Inferior parietal cortex (tissue), 1 donor: ENCODE data around the gene NRP2.

Experiments used
- DNase-seq: peaks from one replicate; pipeline ENCODE4 v3.0.0-alpha.2; 2016; ENCODE audit errors: extremely low spot score

Gene NRP2

DNA sequence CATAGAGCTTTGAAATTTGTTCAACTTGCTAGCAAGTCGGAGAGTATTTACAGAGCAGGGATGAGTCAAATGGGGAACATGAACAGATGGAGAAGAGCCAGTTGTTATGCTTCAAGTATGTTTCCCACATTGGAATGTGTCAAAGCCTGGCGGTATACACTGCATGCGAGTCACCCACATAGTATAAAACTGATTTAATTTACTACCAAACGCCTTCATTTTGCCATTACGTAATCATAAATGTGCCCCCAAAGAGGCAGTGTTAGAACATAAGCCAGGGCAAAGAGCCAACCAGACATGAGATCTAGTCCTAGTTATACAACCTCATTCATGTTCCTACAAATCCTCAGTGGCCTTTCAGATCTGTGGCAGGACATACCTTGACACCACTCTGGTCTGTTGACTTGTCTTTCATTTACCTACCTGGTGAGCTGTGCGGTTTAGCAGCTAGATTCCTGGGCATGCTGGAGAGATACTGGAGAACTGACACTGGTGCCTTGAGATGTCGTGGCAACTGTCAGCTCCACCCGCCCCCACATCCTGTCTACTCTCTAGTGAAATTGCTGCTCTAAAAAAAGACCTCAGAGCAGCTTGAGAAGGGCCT lies 21.7 kb upstream of the NRP2 start:
- peak; percentile 54 for DNase-seq

DNA sequence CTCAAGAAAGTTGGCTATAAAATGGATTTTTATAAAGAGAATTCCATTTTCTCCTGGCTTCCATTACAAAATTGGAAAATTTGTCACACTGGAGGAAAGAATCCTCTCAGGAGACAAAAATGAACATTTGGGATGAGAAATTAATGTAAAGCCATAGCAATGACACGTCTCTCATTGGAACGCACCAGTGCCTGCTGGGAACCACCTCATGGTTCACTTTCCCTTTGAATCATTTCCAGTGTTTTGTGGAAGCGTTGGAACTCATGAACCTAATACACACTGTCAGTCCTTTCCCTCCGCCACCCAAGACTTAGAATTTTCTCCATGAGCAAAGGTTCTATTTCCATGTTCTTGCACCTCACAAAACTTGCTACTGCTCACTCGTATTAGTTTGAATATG lies 21.0 kb upstream of the NRP2 start:
- DNase-seq: no peak

DNA sequence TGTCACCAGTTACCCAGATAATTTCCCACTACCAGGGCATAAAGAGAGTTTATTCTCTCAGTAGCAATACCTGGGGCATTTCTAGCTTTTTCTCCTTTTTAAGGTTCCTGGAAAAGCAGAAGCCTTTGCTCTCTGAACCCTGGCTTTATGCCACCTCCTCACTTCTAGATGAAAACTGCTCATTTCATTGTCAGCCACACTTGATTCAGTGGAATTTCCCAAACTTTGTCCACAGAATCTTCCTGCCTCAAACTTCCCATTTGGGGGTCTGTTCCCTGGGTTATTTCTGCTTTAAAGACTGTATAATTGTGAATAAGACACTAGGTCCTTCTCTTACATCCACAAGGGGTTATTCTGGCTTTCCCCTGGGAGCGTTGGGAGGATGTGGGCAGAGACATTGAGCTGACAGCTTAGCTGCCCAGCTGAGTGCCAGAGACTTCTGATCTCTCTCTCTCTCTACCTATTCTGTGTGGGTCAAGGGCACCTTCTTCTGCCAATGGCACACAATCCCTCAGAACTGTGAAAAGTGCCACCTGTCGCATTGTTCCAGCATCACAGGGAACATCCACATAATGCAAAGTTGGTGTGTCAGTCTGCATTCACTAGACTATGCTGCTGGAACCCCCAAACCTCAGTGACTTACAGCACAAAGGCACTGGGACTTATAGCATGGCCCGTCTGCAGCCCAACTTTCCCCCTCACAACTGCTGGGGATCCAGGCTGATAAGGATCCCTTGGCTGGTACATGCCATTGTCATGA lies 19.9 kb upstream of the NRP2 start:
- DNase-seq: no peak

DNA sequence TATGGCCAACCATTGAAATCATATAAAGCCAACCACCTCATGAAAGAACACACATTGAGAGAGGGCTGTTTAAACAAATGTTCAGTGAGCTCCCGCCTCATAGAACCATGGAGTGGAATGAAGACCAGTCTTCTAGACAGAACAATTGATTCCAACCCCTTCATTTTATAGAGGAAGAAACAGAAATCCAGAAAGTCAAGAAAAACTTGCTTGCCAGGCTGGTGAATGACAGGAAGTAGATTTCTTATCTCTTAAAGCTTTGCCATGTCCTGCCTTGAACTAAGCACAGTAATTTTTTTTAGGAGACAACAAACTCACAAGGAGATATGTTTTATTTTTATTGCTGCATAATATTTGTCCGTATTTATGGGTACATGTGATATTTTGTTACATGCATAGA lies 16.5 kb upstream of the NRP2 start:
- DNase-seq: no peak

DNA sequence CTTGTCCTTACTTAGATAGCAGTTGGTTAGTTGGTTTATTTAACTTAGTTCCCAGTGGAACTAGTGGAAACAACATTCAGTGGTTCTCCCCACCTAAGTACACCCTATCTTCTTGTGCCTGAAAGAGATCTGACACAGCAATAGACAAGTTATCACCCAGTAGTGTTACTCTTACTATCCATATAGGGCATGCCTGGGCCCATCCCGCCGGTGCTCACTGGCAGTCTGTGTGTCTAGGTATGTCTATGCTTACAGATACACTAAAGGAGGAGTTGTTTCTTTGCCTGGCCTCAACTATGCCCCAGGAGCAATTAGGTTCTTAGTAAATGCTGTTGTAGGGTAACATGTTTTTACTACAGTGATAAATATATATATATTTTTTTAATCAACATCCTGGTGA lies 12.0 kb upstream of the NRP2 start:
- DNase-seq: no peak

DNA sequence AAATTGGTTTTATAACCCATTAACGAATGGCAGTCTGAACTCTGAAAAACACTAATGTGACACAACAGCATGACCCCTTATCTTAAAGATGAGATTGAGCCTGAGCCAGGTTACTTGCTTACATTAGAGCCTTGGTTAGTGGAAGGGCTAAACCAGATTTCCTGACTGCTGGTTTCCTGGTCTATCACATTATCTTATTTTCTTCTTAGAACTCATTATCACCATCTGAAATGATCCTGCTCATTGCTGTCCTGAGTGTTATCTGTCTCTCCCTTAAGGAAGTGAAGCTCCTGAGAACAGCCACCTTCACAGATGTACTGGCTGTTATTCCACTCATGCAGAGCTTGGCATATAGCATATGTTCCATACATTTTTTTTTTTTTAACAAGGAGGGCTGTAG lies 9.0 kb upstream of the NRP2 start:
- no peak for DNase-seq

DNA sequence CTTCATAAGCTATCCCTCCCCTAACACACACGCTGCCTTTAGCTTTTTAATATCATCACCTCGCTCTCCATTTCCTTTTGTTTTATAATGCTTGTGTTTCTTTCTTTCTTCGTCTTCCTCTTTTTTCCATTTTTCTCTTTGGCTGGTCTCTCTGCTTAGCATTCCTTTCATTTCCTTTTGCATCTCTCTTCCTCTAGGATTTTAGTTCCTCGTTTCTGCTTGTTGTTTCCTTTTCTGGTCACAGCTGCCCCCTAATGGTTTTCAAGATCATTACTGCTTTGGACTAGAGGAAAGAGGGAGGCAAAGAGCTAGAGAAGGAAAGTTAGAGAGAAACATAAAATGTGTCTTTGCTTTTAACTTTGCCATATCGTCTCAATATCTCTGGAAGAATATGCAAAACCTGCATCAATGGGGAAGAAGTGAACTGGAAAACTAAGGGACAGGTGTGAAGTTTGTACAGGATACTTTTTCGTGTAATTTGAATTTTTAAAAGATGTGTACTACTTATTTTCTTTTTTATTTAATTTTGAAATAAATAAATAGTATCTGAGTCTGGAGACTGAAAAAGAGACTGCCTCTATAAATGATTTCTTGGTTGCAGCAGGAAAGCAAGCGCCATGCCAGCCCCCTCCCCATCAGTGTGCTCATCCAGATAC lies 6.3 kb upstream of the NRP2 start:
- peak; percentile 75 for DNase-seq

DNA sequence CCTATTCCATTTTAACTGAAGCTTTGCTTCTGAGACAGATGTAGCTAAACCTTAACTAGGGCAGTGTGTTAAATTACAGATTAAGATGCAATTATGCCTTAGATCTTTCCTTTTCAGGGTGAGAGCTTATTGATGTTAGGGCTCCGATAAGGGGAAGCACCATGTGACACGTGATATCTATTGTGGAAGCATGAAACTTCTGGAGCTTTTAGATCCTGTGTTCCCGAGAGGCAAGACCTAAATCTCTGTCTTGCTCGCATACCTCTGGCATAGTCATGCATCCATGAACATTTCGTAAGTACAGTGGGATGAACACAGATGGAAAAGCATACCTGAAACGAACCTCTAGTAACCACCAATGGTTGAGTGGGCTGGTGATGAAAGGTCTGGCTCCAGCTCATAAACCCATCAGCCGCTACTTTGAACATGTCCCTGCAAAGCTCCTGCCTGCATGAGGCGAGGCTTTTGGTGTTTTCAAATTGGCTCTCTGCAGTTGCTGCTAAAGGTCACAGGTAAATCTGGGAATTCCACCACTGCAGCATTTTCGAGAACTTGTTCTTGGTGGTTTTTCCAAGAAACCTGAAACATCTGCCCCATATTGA lies 3.7 kb upstream of the NRP2 start:
- DNase-seq: no peak

DNA sequence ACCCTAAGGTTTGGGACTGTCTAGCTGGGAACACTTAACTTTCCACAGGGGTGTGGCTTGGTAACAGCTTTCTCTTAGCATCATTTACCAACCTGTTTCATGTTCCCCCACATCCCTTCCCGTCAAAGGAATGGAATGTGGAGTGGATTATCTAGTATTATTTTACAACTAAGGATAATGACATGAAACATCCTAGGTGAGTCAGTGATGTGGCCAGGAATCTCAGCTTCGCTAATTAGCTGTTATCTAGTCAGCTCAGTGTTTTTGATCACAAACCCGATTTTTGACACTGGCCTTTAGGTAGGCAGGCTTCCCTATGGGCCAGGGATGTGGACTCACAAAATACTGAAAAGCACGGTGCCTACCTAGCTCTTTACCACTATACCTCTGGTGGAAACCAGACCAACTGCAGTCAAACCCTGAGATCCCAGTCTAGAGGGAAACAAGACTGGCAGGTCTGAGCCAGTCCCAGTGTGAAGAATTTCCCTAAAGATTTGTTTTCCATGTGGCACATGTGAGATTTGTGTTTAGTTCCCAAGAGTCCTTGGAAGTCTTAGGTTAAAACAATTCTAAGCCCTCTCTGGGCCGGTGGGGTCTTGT lies 2.8 kb upstream of the NRP2 start:
- DNase-seq: no peak

DNA sequence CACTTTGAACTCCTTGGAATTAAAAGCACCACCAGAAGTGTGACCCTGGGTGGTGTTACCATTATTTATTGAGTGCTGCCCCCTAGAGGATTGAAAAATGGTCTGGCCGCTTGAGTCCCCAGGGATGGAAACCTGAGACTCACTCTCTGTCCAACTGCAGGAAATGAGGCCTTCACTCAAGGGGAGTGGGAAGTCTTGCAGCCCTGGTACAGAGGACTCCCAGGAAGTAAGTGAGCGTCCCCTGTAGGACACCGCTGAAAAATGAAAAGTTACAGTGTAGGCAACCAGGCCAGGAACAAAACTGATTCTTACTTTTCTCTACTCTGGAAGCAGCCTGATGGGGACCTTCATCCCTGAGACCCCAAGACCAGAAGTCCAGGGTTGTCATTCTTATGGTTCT lies 2.2 kb upstream of the NRP2 start:
- DNase-seq: peak; percentile 83

DNA sequence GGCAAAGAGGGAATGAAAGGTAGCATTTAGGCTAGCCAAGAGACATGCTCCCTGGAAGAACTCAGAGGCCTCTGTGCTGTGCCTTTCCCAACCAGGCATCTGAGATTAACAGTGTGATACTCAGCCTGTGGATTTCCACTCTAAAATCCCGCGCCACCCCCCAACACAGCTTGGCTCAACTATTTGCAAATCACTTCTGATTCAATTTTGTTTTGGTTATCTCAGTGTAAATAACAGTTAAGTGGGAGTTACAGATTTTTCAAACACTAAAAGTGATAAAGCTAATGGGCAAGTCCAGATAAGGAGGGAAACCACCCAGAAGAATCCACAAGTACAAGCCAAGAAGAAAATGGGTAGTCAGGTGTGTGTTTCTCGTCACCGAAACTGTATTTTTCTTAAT lies 1.4 kb upstream of the NRP2 start:
- no peak for DNase-seq

DNA sequence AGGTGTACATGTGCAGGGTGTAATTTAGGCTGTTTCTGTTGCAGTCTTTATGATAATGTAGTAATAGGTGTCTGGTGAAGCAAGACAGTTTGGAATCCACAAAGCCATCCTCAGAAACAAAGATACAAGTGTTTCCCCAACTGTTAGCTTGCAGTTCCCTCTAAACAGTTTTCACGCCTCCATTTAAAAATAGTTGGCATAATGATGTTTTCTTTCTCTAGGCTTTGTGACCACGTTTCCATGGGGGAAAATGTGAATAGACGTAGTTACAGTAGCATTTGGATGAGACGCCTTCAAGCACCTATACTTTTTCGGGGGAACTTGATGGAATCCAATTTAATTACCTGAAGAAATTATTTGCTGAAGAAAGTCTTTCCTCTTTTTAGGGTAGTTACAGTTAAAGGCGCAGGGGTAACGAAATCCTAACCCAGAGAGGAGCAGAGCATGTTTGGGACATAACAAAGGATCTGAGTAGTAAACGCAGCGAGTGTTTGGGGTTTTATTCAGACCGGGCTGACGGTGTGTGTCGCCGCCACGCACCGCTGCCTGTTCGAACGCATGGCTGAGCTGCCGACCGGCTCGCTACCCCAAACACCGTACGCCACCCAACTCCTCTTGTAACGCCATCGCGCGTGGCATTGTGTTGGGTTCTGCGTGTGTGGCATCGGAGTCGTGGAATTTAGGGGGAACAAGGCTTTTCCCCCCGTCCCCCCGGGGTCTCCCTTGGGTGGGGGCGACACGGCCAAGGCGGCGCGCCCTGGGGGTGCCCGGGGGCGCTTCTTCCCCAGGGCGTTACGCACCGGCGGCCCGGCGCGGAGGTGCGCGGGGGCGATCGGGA lies 681 bp upstream of the NRP2 start:
- DNase-seq: no peak

DNA sequence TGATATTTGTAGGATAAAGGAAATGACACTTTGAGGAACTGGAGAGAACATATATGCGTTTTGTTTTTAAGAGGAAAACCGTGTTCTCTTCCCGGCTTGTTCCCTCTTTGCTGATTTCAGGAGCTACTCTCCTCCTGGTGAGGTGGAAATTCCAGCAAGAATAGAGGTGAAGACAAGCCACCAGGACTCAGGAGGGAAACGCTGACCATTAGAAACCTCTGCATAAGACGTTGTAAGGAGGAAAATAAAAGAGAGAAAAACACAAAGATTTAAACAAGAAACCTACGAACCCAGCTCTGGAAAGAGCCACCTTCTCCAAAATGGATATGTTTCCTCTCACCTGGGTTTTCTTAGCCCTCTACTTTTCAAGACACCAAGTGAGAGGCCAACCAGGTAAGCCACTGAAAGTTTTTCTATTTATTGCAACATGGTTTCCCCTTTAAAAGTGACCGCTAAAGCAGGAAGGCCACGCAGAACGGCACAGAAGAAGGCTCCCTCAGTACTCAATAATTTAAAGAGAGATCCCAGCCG lies 735 bp downstream of the NRP2 start:
- DNase-seq: no peak

DNA sequence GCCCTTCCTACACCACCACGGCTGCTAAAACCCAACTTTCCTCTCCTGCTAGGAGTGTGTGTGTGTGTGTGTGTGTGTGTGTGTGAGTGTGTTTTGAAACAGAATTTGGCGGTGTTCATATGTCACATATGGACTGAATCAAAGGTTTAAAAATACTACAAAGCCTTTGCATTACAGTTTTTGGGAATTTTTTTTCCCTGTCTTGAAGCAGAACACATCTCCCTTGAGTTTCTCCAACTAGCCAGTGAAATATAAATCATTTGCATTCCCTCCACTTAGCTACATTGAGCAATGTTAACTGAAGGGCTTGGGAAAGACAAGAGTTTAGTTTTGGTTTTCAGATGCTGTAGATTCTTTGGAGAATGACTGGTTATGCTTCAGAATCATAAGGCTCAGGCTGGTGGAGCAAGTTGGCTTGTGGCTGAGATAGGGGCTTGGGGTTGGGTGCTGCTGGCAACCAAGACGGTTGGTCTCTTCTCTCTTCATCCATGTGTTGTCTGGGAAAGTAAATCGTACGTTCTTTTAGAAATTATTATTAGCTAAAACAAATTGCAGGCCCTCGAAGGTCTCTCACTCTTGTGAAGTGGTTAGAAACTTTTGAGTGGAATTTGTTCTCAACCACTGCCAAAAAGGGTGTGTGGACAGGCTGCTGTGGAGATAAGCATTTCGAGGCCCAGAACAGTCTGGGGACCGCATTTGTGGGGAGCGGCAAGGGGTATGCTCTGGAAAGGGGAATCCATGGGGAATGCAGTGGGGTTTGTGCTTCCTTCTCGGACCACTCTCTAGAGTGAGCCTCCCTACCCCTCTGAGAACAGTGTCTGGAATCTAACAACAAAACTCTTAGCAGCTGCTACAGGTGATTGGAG lies 1.4 kb downstream of the NRP2 start:
- no peak for DNase-seq

DNA sequence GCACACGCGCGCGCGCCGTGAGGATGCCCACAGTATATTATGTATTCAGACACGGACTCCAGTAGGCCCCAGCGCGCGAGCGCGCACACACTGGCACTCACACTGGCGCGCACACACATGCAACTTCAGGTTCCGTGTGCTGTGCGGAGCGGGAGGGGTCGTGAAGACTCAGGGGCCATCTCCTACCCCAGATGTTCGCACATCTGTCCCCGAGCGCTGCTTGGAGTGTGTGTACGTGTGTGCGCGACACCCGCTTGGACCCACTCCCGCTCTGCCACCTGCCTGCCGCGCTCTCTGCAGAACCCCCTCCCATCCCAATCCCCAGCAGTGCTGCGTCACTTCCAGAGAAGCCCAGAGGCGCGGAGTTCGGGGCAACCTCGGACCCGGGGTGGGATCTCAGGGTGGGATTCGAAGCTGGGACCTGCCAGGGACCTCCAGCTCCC lies 2.6 kb downstream of the NRP2 start:
- DNase-seq: no peak

DNA sequence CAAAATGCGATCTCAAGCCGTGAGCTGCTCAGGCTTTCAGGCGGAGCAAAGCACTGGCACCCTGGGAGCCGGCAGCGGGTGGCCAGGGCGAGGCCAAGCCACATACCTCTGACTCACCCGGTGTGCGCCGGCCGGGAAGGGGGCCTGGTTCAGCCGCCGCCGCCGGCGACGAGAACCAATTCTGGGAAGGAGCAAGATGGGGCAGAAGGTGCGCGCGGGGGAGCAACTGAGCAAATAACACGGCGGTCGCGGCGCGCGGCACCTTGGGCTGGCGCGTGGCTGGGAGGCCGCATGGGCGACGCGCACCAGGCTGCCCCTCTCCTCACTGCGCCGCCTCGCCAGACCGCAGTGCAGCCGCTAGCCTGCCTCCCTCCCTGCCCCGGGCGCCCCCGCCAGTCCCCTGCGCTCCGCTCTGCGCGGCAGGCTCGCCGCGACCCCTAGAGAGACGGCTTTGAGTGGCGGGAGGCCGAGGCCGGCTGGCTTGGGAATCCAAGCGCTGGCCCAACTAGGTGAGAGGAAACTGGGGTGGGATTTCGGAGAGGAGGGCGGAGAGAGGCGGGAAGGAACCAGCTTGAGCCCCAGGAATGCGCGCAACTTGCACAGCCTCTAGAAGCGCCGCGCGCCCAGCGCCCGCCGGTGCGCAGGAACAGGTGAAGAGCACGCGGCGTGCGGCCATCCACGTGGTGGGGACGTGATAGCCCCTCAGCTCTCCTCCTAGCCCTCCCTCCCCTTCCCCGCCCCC lies 3.2 kb downstream of the NRP2 start:
- no peak for DNase-seq

DNA sequence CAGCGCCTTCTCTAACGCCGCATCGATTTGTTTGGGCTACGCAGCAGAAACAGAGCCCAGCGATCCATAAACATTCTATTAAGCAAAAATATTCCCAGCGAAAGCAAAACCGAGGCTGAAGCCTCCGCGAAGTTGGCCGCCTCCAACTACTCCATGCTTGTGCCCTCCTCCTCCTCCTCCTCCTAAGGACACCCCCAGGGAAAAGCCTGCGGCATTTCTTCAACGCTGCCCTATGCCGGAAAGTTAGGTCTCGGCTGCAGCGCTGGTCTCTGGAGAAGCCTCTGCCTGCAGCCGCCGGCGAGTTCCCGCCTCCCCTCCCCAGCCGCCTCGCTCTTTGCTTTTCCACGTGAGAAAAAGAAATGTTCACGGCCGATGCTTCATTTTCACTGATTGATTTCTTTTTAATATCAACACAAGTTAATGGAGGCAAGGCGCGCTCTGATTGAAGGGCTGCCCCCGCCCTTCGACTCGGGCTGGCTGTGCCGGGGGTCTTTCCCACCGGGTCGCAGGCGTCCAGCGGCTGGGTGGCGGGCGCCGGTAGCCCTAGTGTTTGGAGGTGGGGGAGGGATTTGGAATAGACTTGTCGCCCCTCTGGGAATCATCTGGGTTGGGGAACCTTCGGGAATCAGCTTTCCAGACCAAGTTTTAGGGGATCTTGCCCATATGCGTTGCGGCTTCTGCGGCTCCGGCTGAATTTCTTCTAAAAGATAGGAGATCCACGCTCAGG lies 3.9 kb downstream of the NRP2 start:
- no peak for DNase-seq

DNA sequence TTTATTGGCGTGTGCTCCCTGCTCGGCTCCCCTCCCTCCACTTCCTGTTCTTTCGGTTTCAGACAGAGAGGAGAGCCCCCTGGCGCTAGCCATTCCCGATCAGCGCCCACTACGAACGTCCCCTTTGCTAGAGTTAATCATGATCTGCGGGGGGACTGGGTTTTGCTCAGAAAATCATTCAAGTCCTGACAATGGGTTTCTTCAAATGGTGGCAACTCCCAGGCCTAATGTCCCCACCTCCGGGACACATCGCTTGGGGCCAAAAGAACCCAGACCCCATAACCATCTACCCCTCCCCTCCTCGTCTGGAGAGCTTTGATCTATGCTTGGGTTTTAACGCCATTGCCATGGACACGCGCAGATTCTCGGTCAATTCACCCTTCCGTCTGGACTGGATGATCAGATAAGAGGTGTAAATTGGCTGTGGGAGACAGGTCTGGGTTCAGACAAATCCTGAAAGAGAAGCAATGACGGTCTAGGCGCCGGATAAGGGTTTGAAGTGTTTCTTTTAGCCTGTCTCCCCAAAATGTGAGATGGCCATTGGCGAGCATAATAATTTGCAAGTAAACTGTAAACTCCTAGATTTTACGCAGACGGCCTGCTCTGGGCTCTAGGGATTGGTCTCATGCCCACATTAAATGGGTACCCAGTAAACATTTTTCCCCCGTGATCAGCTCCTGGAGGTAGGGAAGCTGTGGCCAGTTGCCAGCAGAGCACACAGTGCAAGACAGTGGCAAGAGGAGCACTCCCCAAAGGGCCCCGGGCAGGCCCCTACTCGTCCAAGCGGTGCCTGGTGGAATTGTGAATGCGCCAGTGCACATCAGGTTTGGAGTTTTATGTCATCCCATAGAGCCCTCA lies 4.7 kb downstream of the NRP2 start:
- DNase-seq: no peak
